ENCODE measurements around the gene PDE4D.

The PDE4D gene

DNA sequence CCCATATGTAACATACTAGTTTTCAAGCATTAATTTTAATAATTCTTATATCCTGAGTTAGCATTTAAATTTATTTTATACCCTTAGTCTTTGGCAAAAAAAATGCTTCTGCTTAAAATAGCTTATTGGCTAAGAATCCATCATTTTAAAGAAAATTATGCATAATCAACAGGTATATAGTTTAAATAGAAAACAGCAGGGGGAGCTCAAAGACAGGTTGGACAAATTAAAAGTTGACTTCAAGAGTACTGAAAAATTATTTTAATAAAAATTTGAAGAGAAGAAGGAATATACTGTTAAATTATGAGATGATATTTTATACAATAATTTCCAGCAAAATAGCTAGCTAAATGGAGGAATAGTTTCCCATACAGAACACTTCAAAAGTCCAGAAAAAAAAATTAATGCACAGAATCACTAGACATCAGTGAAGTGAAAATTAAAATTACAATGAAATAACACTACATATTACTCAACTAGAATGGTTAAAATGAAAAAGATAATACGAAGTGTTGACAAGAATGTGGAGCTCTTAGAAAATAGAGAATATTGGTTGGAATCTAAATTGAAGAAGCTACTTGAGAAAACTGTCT, 387.1 kb downstream of the PDE4D start:
- DNase-seq (ENCODE audit: low spot score): peak; percentile 51

DNA sequence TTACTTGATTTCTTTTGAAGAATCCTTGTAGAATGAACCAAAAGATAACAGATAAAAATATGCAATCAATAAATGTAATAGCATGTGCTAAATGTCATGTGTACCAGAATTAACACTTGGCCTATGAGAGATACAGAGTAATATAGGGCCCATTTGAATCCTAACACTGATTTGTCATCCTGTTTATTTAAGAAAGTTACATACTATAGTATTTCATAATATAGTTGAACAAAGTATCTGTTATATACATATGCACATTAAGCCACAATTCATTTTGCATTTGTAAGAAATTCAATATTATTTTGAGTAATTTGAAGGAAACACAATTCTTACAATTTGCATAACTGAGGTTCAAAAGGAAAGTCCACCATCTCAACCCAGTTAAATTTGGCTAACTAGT, 389.5 kb downstream of the PDE4D start:
- DNase-seq (ENCODE audit: low spot score): no peak

DNA sequence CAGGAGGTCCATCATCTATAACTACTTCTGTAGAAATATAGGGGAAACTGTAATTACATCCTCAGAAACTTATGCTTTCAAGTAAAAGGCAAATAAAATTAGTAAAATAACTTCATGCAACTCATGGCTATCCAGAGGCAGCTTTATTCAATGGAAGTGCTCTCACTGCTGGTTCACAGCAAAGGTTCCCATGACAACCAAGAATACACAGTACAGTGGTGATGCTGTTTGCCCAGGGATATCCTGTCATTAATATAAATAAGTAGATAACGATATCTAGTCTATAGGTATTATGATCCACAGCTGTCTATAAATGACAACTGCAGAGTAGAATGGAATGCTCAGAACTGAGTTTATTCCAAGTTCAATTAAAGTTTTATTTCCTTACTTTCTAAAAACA, 390.3 kb downstream of the PDE4D start:
- no peak for DNase-seq (ENCODE audit: low spot score)

DNA sequence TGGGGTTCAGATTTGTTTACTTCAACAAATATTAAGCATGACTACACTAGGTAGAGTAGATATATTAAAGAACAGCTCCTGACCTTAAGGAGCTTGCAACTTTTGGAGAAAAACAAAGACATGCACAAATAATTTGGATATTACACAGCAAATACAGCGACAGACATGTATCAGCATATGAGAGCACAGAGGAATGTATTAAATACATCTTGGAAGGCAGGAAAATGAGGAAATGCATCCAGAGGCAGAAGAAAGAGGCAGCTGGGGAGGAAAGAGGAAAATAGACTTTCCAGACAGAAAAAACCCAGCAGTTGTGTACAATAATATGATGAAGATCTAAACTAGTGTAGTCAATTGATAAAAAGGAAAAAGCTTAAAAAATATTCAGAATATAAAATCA, 392.2 kb downstream of the PDE4D start:
- DNase-seq (ENCODE audit: low spot score): no peak

DNA sequence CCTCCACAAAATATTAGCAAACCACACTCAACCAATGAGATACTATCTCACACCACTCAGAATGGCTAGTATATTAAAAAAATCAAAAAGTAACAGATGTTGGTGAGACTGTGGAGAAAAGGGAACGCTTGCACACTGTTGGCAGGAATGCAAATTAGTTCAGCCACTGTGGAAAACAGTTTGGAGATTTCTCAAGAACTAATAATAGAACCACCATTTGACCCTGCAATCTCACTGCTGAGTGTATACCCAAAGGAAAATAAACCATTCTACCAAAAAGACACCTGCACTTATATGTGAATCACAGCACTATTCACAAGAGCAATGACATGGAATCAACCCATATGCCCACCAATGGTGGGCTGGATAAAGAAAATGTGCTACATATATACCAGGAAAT, 393.5 kb downstream of the PDE4D start:
- no peak for DNase-seq (ENCODE audit: low spot score)

DNA sequence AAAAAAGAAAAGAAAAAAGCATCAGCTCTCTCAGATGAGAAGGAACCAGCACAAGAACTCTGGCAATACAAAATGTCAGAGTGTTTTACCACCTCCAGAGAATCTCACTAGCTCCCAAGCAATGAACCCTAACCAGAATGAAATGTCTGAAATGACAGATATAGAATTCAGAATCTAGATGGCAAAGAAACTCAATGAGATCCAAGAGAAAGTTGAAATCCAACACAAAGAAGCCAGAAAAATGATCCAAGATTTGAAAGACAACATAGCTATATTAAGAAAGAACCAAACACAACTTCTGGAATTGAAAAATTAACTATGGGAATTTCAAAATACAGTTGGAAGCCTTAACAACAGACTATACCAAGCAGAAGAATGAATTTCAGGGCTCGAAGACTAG, 396.3 kb downstream of the PDE4D start:
- no peak for DNase-seq (ENCODE audit: low spot score)

DNA sequence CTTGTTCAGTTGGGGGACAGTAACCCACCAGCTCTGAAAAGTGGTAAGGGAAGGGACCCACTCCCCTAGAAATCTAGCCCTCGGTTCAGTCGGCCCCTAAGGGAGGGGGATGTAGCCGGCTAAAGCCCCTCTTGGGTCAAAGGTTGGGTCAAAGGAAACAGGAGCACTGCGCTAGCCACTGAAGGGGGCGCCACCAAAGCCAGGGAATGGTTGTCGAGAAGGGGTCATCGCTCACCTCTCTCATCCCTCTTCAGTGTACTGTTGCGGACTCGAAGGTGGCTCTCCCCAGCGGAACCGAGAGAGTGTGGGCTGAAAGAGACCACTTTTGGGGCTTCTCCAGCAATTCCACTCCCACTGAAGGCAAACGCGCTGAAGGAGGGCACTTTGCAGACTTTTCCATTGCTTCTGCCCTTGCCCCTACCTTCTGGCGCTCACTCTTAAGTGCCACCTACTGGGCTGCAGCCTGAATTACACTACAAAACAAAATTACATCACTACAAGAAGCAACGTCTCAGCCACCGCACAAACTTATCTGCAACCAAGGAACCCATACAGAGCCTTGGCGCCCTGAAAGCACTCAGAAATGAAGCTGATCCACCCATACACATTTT, 396.9 kb downstream of the PDE4D start:
- DNase-seq (ENCODE audit: low spot score): peak; percentile 50

DNA sequence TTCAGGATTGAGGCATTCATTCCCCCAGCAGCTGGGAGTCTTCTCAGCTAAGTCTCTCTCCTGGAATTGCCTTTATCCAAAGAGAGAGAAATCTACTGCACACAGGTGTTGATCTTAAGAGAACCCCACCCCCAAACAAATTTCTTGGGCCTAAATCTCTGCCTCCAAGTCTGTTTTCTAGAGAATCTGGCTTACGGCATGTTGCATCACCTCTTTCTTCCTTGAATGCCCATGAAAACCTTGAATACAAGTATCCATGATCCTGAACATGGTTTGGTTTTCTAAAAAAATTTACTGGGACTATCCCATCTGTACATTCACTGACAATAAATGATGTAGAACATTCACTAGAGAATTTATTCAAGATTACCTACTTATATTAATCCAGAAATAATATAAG, 401.6 kb downstream of the PDE4D start:
- DNase-seq (ENCODE audit: low spot score): no peak

DNA sequence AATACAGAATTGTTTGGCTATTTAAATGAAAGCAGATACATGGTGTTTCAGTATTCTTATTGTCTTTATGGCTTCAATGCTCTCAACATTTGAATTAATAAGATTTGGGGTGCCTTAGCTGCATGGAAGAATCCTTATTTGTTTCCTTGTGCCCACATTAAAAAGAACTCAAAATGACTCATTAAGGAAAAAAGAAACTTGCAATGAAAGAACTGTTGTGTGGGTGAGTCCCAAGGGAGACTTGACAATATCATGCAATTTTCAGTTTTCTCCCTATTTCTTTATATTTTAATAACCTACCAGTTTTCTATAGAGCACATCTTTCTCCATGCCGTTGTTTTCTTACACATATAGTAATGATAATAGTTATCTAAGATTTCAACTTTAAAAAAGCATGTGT, 404.0 kb downstream of the PDE4D start:
- no peak for DNase-seq (ENCODE audit: low spot score)

DNA sequence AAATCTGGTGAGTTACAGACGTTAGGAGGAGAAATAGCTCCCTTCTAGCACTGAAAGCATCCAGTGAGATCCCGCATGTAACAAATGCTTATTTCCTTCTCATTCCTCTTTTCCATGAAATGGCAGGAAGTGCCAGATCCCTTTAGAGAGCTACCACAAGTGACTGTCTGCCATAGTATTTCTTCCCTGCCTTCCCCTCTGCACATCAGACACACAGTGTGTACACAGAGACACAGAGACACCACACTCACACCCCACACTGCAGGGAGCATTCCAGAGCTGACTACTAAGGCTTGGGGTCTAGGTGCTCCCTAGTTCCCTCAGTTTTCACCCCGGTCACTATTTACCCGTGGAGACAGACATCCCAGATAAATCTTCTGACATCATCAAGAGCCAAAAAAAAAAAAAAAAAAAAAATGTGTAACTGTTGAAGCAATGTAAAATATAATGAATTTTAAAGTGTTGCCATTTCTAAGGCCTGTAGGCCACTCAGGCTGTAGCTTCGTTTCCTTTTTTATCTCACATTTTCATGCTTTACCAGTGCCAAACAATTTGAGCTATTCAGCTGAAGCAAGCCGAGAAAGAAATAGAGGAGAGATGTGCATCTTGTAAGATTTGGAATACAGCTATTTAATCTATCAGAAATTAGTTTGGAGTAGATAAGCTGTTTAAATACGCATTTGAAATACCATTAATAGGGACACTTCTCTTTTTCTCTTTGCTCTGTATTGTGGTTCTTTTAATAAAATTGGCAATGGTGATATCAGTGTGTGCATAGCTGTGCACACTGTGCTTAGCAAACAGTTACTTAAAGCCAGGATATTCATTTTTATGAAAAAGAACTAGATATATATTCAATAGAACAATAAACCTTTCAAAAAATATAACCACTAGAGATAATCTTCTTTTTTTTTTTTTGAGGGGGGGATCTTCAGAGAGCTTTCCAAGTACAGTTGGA, 405.5 kb downstream of the PDE4D start:
- no peak for DNase-seq (ENCODE audit: low spot score)

DNA sequence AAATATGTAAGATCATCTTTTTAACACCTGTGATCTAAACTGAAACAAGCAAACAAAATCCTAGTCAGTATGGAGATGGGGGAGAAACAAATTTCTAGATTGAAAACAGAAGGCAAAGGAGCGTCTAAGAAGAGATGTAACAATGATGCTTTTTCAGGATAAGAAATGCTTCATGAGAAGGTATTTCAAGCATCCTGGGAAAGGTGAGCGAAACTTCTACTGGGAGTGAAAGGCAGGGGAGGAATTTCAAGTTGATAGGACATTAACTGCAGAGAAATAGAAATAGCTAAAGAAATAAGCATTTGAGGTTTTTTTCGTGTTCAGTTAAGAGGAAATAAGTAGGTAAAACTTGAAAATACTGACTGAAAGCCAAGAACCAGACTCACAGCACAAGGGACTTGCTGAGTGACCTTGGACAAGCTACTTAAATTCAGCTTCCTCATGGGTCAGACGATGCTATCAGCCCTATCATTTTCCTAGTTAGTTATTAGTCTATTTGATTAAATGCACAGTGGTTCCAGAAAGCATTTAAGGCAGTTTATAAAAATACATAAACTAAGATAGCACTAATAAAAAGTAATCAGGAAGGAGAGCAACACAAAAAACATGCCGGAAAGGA, 406.3 kb downstream of the PDE4D start:
- DNase-seq (ENCODE audit: low spot score): no peak

DNA sequence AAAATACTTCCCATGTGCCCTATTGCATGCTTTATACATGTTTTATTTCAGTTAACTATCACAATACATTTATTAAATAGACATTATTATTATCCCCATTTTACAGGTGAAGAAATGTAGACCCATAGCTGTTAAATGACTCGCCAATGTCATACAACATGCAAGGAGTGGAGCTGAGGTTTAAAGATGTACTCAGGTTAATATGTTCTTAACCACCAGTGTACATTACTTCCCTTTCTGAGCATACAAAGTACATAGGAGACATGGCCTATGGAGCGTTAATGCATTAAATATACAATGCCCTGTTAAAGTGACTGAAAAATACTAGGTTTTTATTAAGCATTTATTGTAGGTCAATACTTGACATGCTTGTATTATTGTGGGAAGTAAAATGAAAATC, 407.0 kb downstream of the PDE4D start:
- no peak for DNase-seq (ENCODE audit: low spot score)

DNA sequence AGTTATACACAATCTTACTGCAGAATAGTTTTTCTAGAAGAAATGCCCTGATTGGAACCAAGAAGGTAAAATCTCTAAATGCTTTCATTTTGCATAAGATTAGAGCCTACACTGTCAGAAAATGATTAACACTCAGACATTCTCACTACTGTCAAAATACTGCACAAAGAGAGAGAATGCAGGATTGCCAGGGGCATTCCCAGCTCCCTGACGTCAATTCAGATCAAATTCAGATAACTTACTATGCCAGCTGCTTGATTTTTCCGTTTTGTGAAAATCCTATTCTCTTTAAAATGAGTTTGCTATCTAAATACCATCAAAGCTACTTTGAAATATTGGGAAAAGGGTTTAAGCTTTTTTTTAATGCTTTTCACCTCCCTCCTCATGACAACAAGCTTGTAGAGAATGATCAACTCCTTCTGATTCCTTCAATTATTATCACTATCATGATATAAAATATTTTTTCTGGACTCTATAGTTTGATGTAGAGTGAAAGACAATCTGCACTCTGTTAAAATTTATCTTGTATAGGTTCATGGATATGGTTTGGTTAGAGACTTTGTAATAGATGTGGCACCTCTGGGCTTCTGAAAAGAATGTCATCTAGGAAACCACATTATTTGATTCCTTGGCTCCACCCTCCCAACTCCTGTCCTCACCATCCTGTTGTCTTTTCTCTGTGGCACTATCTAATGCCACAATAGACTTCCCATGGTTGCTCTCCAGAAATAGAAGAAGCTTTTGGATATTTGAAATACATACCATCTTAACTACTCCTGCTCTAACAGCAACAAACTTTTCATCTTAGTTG, 407.7 kb downstream of the PDE4D start:
- no peak for DNase-seq (ENCODE audit: low spot score)

DNA sequence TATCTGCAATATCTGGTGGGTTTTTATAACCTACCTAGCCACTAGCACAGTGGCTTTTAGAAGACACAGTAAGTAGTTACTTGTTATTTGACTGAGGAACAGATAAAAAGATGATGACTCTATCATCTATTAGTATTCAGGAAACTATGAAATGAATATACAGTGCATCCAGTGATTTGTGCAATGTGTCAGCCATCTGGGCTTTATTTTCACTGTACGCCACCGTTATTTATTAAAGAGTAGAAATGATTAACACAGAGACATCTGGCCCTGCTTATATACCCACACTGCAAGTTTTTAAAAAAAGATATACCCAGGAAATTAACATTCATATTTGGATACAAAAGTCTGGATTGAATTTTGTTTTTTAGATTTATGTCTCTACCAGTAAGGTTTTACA, 408.4 kb downstream of the PDE4D start:
- DNase-seq (ENCODE audit: low spot score): no peak

DNA sequence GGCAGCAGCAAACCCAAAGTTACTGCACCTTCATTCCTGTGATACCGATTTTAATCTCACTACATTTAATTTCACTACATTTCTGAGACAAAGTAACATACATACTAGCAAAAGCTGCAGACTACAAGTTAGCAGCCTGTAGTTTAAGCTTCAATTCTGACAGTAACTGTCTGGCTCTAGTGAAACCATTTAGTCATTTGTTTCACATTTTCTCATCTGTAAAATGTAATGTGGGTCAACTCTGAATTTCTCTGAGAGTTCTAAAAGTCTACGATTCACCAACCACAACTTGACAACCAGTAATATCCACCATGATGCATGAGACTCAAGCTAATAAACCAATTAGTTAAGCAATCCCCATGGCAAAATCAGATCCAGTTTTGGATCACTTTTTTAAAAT, 408.9 kb downstream of the PDE4D start:
- no peak for DNase-seq (ENCODE audit: low spot score)

DNA sequence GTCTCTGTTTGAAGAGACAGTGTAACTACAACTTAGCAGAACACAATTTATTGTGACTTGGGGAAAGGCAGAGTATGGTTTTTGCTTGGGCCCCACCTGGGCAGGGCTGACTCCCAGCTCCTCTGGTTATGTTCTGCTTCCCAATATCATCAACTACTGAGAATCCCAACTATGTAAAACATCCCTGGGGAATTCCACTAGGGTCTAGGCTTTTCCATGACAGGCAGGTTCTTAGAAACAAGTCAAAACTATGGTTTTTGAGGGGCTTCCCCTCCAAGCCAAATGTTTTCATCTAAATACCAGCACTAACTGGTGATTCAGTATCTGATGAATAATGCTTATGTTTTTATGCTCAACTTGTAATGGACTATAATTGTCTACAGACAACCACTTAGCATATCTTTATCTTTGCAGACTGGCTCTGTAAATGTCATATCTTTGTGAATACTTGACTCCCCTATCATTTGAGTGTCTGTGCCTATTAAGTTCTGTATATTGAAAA, 409.5 kb downstream of the PDE4D start:
- no peak for DNase-seq (ENCODE audit: low spot score)

DNA sequence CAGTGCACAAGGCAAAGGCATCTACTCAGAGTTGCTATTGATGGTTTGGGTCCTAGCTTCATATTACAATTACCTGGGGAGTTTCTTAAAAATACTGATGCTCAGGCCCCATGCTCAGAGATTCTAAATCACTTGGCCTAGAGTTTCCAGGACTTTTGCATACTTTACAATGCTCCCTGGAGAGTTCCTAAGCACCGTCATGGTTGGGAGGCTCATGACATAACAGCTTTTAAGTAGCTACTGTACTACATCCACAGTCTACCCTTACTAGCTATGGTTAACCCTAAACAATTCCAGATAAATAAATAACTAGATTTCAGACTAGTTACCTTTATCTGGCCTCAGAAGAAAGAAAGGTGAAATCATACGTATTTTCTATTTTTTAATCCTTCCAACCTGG, 414.4 kb downstream of the PDE4D start:
- no peak for DNase-seq (ENCODE audit: low spot score)

DNA sequence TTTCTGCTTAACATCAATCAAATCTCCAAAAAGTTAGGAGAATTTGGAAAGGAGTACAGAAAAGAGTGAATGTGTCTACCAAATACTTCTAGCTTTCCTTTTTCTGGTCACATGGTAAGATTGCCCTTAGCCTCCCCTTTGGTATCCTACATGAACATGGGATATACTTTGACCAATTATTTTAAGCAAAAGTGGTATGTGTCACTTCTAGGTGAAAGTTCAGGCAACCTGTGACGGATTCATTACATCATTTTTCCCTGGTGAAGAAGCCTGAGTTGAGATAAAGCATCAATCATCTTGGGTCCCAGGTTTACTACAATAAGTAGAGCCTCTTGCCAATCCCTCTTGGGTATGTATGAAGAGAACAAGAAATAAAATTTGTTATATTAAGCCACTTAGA, 419.2 kb downstream of the PDE4D start:
- DNase-seq (ENCODE audit: low spot score): no peak

DNA sequence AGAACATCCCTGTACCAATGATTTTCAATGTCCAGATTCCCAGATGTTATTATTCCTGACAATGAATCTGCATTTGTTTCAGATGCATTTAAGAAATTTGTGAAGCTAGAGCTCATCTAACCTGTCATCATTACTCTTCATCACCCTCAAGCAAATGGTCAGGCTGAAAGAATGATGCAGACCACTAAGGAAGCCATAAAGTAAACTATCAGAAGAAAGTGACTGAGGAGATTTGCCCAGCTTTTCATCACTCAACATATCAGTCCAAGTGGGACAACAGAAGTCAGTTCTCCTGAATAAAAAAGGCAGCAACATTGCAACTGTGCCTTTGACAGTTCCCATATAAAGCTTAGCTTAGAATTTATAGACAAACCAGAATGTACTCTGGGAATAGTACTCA, 419.9 kb downstream of the PDE4D start:
- no peak for DNase-seq (ENCODE audit: low spot score)

DNA sequence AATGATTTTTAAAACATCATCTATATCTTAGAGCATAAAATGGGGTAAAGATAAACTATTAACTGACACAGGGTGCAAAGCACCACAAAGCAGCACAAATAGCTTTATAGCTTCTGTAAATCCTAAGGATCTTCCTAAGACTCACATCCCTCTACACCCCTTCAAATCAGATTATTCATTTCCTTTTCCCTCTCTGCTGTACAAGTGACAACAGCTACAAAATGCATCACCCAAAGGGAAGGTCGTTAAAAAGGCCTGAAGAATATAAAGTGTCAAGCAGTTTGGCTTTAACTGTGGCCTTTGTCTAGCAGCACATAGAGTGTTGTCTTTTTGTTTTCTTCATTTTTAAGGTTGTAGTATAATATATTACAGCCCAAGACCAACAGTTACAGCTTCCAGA, 422.1 kb downstream of the PDE4D start:
- no peak for DNase-seq (ENCODE audit: low spot score)

DNA sequence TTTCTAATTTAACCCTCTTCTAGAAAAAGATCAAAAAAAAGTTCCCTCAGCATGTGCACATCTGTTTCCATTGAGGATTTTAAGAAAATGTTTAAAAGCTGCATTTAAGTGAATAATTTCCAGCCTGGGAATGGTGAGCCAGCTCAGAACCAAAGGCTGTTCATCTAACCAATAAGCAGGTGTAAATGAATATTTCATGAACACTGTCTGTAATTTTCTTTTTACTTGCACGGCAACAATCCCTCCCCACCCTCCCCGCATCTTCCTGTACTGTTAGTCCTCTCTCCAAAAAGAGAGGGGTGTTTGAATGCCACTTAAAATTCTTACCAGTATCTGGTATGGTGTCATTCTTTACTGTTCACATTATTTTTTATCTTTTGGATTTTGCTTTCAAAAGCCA, 425.6 kb downstream of the PDE4D start:
- no peak for DNase-seq (ENCODE audit: low spot score)

DNA sequence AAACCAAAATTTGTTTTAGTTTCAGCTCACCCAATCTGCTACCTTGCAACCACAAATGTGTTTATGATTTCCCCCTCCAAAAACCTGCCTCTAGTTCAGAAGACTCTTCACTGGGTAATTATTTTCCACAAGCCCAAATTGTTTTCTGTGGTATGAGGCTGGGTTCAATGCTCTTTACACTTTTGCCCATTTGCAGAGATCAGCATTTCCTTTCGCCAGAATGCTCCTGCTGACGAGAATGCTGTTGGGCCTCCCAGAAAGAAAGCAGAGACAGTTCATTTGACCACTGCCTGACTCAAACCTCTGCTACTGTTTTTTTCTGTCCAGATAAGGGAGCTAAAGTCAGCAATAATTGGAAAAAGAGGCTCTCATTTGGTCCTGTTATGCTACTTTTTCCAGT, 427.3 kb downstream of the PDE4D start:
- no peak for DNase-seq (ENCODE audit: low spot score)

All from RKO (cell line).